ENCODE results near the gene CAPN9.
"Not testable (repeated sequence)": the region's sequence is repeated elsewhere in the genome, so short reads cannot be mapped to it uniquely, and the experiment has no call there.

The CAPN9 gene

DNA sequence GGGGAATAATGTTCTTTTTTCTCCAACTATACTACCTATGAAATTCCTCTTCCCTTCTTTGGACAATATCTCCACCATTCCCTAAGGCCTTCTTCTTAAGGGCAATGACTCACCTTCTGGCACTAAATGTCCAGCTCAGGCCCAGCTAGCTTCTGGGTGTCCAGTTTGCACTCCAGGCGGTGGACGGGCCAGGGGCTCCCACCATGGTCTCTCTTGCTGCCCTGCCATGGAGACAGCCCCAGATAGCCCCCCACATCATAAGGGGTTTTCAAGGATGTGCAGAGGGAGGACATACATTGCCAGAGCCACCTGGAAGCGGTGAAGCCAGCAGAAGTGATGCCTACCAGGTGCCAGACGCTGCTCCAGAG is 77.3 kb downstream of the CAPN9 start:
- no peak for DNase-seq (ENCODE audit: low read depth in 2 of 2)

DNA sequence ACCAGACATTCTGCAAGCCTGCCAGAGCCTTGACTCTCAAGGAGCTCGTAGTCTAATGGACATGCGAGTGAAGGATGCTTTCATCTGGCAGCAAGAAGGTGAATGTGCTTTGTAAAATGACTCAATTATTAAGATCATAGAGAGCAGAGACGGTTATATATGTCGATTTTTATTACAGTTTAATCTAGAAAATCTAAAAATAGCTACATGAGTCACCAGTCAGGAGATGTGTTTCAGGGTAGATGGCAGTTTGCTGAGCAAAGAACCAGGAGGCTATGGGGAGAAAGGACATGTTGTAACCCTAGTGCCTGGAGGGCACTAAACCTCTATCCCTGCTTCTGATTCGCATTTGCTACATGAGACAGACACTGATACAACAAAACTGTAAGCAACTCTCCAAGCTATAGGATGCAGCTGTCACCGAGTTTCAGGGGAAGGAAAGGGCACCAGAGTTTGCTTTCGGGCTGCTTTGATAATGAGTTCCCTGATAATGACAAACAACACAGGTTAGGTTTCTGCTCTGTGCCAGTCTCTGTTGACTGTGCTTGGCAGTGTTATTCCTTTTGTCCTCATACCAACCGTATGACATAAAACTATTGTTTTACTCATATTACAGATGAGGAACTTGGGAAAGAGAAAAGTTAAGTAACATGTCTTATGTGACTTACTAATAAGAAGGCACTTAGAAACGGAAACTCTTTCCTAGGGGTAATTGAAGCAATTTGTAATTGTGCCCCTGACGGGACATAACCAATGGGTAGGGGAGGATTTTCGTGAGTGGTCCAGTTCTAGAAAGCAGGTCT is 77.9 kb downstream of the CAPN9 start:
- DNase-seq (ENCODE audit: low read depth in 2 of 2): no peak

DNA sequence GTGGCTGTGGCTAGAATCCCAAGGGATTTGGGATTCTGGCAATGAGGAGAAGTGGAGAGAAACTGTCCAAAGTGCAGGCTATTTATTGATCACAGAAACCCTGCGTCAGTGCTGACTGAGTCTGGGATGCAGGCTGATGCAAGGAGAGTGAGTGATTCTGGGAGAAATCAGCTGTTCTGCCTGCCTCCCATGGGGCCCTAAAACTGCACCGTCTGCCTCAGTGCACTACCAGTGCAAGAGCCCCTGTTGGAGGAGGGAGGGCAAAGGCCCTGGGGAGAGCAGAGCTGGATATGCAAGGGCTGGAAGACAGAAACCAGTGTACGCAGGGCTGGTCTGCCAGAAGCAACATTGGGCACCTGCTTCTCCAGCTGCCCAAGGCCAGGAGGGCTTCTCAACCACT is 78.6 kb downstream of the CAPN9 start:
- no peak for DNase-seq (ENCODE audit: low read depth in 2 of 2)

DNA sequence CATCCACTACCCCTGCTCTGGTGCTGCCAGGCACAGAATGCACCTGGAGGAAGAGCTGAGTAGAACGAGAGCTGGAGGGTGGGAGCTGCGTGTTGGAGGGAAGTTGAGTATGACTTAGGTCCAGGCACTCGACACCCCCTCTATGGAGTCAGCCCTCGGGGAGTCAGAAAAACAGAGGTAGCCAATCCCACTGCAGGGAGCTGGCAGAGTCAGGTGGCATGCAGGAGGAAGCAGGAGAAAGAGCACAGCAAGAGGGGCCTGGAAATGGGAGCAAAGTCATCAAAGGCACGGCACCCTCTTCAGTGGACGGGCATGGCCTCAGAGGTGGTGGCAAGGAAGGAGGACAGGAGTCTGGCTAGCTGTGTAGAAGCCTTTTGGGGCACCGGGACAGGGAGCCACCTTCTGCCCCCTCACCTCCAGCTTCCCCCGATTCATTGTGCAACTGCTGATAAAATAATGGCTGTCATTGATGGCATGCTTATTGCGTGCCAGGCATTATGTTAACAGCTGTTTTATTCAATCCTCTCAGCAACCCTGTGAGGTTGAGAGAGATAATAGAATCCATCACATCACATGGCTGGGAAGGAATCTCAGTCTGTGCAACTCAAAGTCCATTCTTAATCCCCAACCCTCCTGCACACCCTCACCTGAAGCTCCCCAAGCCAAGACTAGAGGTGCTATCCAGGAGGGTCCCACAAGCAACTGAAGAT is 79.1 kb downstream of the CAPN9 start:
- DNase-seq (ENCODE audit: low read depth in 2 of 2): no peak

DNA sequence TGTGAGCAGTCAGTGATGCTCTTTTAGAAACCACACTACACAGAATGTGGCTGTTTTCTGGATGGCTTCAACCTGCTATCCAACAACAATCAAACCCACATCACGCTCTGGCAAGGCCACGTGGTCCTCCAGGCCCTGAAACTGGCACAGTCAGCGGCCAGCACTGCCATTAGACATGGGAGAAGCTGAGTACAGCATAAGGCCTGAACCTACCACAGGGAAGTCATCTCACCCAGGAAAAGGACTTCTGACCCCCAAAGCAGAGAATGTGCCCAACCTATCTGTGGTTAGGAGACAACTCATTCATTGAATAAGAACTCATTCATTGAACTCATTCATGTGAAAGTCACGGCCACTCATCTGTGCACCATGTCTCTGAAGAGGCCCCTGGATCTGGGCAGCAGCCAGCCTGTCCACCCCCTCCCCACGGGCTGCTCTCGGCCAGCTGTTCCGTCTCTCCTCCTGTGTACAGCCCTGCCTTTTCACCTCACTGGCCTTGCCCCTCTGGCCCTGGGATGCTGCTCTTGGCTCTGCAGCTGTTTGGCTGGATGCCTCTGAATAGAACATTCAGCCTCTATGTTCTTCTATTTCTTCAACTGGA is 80.0 kb downstream of the CAPN9 start:
- no peak for DNase-seq (ENCODE audit: low read depth in 2 of 2)

DNA sequence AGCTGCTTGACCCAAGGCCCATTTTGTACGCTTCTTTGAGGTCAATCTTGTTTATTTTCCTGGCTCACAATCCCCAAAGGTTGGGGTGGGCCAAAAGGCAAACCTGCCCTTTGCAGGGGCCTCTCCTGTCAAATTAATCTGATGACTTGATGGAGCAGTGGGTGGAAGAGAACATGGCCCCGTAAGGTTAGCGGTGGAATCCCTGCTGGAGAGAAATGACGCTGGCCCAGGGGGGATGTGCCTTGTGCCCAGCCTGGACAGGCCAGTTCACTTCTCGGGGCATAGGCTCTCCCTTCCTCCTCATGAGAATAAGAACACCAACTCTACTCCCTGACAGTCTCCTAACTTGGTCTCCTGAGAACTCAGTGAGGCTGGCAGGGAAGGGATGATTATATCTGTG is 80.6 kb downstream of the CAPN9 start:
- no peak for DNase-seq (ENCODE audit: low read depth in 2 of 2)

DNA sequence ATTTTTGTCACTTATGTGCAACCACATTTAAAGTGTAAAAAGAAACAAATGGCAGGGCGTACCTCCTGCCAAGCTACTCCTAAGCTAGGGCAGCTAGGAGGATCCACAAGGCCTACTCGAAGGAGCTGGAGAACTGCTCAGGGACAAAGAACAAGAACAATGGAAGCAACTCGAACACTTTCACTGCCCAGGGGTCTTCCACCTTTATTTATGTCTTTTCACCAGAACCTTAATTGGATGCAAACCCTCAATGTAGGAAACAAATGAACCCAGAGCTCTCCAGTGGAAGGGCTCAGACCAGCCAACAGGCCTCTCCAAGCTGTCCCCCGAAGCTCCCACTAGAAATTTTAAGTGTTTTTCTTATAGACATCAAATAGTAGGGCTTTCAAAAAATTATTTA is 81.2 kb downstream of the CAPN9 start:
- DNase-seq (ENCODE audit: low read depth in 2 of 2): no peak

DNA sequence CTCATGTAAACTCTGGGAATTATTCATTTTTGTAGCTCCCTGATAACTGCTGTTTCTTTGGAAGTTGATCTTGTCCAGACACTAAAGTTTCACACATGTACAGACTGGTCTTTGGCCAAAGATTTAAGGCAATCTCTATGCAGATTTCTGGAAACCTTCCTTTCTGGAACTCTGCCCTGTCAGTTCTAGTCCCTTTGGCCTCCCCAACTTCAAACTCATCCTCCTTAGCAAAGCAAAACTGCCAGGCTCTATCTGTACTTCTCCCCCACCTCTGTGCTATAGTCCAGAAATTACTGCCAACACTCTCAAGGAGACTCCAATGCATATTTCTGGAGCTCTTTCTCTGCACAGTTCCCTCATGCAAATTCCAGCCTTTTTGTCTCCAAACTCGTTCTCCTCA is 84.6 kb downstream of the CAPN9 start:
- DNase-seq (ENCODE audit: low read depth in 2 of 2): no peak

DNA sequence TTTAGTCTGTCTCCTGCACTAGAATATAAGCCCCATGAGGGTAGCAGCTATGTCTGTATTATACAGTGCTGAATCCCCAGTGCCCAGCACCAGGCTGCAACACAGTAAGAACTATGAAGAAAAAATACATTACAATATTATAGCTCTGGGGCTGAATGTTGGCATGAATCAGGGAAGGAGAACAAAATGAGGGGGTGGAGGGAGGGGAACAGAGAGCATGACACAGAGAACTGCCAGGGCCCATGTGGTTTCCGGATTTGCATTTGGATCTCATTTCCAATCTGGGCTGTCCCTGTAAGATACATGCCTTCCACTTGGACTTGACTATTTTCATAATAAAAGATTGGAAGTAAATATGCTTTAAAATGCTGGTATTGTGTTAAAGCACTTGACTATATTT is 85.3 kb downstream of the CAPN9 start:
- no peak for DNase-seq (ENCODE audit: low read depth in 2 of 2)

DNA sequence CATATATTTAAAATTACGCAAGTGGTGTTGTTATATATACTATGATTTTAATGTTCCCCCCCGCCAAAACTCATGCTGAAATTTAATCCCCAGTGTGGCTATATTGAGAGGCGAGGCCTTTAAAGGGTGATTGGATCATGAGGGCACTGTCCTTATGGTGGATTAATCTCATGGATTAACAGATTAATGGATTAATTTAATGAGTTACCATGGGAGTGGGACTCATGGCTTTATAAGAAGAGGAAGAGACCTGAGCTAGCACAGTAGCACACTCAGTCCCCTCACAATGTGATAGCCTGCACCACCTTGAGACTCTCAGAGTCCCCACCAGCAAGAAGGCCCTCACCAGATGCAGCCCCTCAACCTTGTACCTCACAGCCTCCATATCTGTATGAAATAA is 86.3 kb downstream of the CAPN9 start:
- DNase-seq (ENCODE audit: low read depth in 2 of 2): no peak

DNA sequence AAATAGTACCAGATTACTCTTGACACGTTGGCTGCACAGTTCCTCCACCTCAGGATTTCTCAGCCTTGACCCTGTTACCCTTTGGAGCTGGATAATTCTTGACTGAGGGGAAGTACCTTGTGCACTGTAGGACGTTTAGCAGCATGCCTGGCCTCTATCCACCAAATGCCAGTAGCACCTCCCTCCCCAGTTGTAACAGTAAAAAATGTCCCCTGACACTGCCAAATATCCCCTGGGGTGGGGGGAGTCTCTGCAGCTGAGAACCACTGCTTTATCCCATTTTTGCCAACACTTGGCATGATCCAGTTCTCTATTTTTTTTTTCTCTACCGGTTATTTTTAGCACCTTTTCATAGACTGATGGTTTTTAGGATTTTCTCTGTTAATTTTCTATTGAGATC is 87.1 kb downstream of the CAPN9 start:
- DNase-seq (ENCODE audit: low read depth in 2 of 2): no peak

DNA sequence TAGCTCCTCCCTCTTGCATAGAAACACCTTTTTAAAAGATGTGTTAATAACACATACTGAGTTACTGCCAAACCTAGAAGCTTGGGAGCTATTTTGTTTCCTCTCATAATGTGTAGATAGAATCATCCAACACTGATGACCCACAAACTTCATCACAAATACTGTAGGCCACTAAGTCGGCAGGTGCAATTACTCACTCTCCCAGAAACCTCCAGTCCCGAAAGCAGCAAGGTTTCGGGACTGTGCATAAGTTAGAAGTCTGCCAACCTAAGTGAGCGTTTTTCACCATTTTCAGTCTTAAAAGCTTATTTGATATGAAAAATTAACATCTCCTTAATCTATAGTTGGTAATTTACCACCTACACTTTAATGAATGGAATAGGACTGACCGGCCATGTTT is 89.2 kb downstream of the CAPN9 start:
- DNase-seq (ENCODE audit: low read depth in 2 of 2): no peak

DNA sequence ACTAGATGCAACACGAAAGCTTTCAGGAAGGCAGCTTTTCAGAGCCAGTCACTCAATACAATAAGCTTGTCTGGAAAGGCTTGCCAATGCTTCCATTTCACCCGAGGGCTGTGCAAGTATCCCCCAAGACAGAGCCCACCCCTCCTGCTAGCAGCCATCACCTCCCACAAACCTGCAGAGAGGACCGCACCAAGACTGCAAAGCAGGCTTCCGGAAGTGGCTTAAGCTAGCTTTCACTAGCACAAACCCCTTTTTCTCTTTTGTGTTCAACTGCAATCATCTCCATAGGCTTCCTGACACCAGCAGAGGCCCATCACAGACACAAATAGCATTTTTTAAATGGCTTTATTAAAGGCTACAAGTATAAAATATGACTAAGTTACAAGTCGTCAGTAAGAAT is 89.6 kb downstream of the CAPN9 start:
- no peak for DNase-seq (ENCODE audit: low read depth in 2 of 2)

DNA sequence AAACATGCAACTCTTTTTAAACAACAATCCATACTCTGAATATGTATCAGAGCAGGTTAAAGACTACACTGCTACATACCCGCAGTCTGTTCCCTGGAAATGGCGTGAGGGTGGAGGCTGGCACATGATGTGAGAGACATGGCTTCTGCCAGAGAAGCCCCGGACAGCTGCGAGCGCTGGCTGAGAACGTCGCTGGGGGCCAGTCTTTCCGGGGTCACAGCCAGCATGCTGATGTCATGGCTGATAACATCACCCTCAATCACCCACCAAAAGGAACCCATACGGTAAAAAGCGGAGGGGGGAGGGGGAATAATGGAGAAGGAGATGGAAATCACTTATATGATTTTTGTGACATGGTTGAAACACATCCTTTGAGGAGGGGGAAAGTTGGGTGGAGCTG is 92.0 kb downstream of the CAPN9 start:
- no peak for DNase-seq (ENCODE audit: low read depth in 2 of 2)

DNA sequence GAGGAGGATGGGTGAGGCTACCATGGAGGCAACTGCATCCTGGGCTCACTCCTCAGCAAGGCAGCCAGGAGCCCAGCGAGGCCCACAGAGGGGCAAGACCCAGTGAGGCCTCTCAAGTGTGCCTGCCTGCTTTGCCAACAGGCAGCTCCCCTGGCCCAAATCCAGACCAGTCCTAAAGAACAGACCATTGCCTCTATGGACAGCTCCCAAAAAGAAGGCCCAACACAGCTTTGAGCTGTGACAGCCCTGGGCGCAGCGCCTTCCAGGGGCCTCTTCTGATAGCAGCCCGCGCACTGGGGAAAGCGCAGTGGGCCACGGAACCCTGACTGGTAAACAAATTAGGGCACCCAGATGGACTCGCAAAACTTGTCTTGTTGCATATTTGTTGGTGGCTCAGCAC is 95.6 kb downstream of the CAPN9 start:
- no peak for DNase-seq (ENCODE audit: low read depth in 2 of 2)

DNA sequence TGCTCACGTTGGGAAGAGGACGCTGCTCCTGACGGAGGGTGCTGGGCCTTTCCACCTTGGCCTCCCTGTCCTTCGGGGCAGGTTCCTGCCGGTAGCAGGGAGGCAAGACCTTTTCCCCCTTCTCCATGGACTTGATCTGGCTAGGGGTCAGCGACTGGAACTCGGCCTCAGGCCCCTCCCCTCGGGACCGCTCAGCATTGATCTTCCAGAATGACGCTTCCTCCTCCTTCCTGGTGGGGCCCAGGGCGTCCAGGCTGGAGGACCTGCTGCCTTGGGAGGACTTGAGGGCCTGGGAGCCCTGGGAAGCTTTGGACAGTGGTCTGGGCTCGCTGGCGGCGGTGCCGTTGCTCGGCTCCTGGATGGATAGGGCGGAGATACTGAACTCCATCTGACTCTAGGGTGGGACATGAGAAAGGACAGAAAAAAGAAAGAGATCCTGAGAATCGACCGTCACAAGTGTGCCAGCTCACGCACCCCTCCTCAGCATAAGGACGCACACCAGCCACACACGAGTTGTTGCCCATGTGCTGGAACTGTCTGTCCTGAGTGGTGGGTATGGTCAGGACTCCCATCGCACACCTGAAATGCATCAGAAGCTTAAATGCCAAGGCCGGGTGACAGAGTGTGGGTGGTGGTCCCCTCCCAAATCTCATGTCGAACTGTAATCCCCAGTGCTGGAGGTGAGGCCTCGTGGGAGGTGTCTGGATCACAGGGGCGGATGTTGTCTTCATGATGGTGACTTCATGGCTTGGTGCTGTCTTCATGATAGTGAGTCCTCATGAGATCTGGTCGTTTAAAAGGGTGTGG is 96.5 kb downstream of the CAPN9 start:
- DNase-seq (ENCODE audit: low read depth in 2 of 2): no peak

DNA sequence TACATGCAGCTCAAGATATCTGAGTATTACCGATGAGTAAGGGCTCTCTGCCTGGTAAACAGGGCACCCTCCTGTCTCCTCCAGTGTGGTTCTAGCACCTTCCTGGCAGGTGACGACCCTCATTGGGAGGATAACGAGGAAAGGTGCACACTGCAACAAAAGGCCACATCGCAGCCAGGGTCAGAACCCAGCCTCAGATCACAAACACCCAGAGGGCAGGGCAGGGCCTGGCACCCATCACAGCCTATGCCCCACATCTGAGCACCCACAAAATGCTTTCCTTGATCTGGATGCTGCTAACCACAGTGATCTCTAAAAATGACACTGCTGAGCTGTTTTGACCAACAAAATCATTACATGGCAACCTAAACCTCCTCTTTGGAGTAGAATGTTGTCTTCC is 97.4 kb downstream of the CAPN9 start:
- no peak for DNase-seq (ENCODE audit: low read depth in 2 of 2)

DNA sequence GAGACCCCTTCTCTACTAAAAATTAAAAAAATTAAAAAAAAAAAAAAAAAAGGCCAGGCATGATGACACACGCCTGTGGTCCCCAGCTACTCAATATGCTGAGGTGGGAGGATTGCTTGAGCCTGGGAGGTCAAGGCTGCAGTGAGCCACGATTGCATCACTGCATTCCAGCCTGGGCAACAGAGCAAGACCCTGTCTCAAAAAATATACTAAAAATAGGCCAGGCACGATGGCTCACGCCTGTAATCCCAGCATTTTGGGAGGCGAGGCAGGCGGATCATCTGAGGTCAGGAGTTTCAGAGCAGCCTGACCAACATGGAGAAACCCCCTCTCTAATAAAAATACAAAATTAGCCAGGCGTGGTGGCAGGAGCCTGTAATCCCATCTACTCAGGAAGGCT is 98.0 kb downstream of the CAPN9 start:
- not testable (repeated sequence) for DNase-seq (ENCODE audit: low read depth in 2 of 2)

DNA sequence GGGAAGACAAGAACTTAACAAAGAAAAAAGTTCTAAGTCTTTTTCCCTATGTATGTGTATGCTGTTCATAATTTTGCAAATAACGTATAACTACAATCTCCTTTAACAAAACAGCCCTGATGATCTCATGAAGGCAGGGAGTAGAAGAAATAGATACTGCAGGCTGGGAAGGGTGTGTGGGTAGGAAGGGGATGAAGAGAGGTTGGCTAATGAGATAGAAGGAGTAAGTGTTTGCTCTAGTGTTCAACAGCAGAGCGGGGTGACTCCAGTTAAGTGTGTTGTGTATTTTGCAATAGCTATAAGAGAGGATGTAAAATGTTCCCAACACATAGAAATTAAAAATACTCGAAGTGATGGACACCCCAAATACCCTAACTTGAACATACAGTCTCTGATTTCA is 101.0 kb downstream of the CAPN9 start:
- no peak for DNase-seq (ENCODE audit: low read depth in 2 of 2)

DNA sequence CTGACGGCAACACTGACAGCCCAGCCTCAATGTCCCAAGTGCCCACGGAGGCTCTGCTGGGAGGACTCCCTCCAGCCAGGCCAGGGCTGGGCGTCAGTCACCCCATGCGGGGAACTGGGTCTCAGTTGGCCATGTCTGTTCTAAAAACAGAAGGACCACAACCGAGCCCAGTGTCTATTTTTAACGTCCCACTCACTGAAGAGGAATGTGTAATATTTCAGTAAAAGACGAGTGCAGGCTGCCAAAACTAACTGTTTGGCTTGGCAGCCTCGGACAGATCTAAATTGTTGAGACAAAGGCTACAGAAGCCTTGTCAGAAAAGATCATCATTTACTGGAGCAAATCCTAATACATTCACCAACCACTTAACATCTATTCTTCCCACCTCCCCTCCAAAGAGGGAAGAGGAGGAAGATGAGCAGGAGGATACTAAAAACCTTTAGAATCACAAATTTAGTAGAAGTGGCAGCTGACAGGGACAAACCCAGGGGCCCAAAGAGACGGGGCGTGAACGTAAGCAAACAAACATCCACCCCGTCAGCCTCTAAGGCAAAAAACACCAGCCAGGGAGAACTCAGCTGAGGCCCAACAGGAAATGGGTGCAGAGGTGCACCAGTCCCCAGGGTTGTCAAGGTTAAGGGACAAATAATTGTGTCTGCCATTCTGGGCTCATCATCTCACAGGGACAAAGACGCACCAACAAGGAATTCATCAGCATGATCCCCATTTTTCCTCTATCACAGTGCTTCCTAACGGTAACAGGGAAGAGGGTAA is 102.5 kb downstream of the CAPN9 start:
- no peak for DNase-seq (ENCODE audit: low read depth in 2 of 2)

DNA sequence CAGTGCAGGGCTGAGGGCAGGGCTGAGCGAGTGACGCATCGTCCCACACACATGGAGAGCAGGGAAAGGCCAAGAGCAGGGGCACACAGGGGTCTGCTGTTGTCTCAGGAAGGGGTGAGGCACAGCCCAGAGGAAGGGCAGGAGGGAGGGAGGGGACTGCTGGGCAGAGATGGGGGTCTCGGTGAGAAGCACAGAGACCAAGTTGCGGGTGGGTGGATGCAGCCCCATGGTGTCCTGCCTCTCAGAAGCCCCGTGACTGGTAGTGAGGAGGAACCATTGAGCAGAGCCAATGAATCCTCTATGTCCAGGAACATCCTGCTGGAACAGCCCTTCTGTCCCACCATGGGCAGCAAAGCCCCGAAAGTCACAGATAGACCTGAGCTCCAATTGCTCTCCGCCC is 103.4 kb downstream of the CAPN9 start:
- DNase-seq (ENCODE audit: low read depth in 2 of 2): no peak

DNA sequence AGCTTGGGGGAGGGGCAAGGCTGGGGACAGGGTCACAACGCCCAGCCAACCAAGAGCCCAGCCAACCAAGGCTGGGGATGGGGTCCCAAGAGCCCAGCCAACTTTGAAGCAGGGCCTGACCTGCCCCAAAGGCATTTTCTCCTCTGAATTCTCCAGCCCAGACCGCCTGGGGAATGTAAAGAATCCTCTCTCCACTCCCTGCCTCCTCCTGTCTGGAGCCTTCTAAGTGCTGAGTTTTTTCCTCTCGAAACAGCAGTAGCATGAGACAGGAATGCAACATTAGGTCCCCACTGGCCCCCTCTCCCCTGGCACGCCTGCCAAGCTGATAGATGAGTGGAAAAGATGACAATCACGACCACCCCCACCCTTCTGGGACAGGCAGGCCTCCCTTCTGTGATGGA is 104.1 kb downstream of the CAPN9 start:
- no peak for DNase-seq (ENCODE audit: low read depth in 2 of 2)

Data from activated CD4-positive, alpha-beta T cell treated with anti-CD3 and anti-CD28 coated beads for 24 hours (primary cell).